WERI-Rb-1 (cell line): Measurements from ENCODE around the gene PAX8.

ENCODE experiments used
- DNase-seq: peaks from one replicate; pipeline ENCODE4 v3.0.0-alpha.2; 2020
- H3K27ac ChIP-seq: fragments of 250-450 bp; sonication (Bioruptor Pico); 2 replicates; pipeline ENCODE4 v1.5.1; 2020; ENCODE audit warnings: mild to moderate bottlenecking, moderate library complexity
- H3K27me3 ChIP-seq: fragments of 250-450 bp; sonication (Bioruptor Pico); 2 replicates; pipeline ENCODE4 v1.5.1; 2021; ENCODE audit warnings: mild to moderate bottlenecking, low read depth, moderate library complexity; ENCODE audit not compliant: insufficient read depth, severe bottlenecking
- H3K36me3 ChIP-seq: fragments of 250-450 bp; sonication (Bioruptor Pico); 2 replicates; pipeline ENCODE4 v1.5.1; 2020; ENCODE audit warnings: mild to moderate bottlenecking, moderate library complexity
- H3K4me3 ChIP-seq: 2 replicates; pipeline ENCODE4 v1.5.1; 2011; ENCODE audit warnings: low read depth, mild to moderate bottlenecking, control low read depth, low read length
- H3K9me3 ChIP-seq: fragments of 250-450 bp; sonication (Bioruptor Pico); 2 replicates; pipeline ENCODE4 v1.5.1; 2021; ENCODE audit warnings: mild to moderate bottlenecking, moderate library complexity; ENCODE audit not compliant: severe bottlenecking
- TF ChIP-seq, protein P1 (sequence below): IDR thresholded peaks from 2 replicates; pipeline ENCODE4 v1.5.1; 2011; ENCODE audit warnings: low read depth, mild to moderate bottlenecking, control low read depth, inconsistent platforms, low read length

PAX8 gene

GRCh38 chr2:113277474-113278072, 1.1 kb downstream of the PAX8 start:
- TF ChIP-seq, protein P1, sequence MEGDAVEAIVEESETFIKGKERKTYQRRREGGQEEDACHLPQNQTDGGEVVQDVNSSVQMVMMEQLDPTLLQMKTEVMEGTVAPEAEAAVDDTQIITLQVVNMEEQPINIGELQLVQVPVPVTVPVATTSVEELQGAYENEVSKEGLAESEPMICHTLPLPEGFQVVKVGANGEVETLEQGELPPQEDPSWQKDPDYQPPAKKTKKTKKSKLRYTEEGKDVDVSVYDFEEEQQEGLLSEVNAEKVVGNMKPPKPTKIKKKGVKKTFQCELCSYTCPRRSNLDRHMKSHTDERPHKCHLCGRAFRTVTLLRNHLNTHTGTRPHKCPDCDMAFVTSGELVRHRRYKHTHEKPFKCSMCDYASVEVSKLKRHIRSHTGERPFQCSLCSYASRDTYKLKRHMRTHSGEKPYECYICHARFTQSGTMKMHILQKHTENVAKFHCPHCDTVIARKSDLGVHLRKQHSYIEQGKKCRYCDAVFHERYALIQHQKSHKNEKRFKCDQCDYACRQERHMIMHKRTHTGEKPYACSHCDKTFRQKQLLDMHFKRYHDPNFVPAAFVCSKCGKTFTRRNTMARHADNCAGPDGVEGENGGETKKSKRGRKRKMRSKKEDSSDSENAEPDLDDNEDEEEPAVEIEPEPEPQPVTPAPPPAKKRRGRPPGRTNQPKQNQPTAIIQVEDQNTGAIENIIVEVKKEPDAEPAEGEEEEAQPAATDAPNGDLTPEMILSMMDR, result no peak
- Histone ChIP-seq H3K4me3 (no peak overlapping the region), H3K9me3 (no peaks in the 10 kb centered on the region), H3K27ac (no peak overlapping the region), H3K27me3 (no peaks in the 10 kb centered on the region), H3K36me3 (no peaks in the 10 kb centered on the region)
- DNase-seq, result no peak

GRCh38 chr2:113276761-113277425, 1.8 kb downstream of the PAX8 start:
- no peaks in the 10 kb centered on the region for H3K9me3 ChIP-seq
- H3K4me3 ChIP-seq, result no peak overlapping the region
- no peaks in the 10 kb centered on the region for H3K27me3 ChIP-seq
- no peak overlapping the region for H3K27ac ChIP-seq
- no peak for DNase-seq
- TF ChIP-seq, protein P1, result no peak
- no peaks in the 10 kb centered on the region for H3K36me3 ChIP-seq

DNA sequence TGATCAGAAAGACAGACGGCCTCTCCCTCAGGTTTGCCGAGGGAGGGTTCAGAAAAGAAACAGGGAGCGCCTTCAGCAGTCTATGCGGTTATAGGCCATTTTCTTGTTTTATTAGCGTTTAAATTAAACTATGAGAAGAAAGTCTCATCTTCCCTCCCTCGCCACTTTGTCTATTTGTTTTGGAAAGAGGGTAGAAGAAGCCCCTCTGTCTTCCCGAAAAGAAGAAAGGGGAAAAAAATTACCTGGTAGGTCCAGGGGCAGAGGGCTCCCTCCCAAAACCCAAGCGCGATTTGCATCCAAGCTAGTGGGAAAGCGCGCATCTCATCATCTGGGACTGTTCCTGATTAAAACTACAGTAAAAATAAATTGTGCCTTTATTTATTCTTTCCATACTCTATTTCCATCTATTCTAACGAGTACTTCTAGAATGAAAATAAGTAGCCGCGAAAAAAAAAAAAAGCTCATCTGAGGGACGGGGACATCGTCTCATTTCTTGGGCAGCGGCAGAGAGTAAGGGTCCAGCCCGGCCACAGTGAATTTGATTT, 2.4 kb downstream of the PAX8 start:
- Histone ChIP-seq H3K27ac (no peak overlapping the region), H3K9me3 (no peaks in the 10 kb centered on the region), H3K4me3 (no peak overlapping the region), H3K36me3 (no peaks in the 10 kb centered on the region), H3K27me3 (no peaks in the 10 kb centered on the region)
- DNase-seq, result no peak
- TF ChIP-seq, protein P1, result no peak

- Histone ChIP-seq H3K36me3 (no peaks in the 10 kb centered on the region), H3K27me3 (no peaks in the 10 kb centered on the region), H3K27ac (no peak overlapping the region), H3K4me3 (no peak overlapping the region), H3K9me3 (no peaks in the 10 kb centered on the region)
- no peak for DNase-seq
- TF ChIP-seq, protein P1, result no peak
Observed at GRCh38 chr2:113275556-113276215, 3.0 kb downstream of the PAX8 start.

GRCh38 chr2:113274432-113274831, 4.3 kb downstream of the PAX8 start:
- Histone ChIP-seq H3K9me3 (no peaks in the 10 kb centered on the region), H3K4me3 (no peak overlapping the region), H3K27me3 (no peaks in the 10 kb centered on the region), H3K36me3 (no peaks in the 10 kb centered on the region), H3K27ac (no peak overlapping the region)
- DNase-seq, result no peak
- TF ChIP-seq, protein P1, result no peak
